PC-3 (cell line): ENCODE measurements around the gene SPON2. TPM values are rescaled to one million over a fixed set of nuclear protein-coding genes. Genes with fewer than 3 reads are reported as not detected.

Experiments used
- ATAC-seq: fragments of 200-7000 bp; cut with Tn5 transposase; 2 replicates; pipeline ENCODE4 v1.9.1; 2020; ENCODE audit warnings: mild to moderate bottlenecking, moderate library complexity
- BruUV-seq: library from RNA; stranded (reverse); fragments of 400-500 nt; replicated peaks from 2 replicates; lab custom pipeline; 2021; lab: Mats Ljungman, UMichigan
- CTCF ChIA-PET: fragments of 300-600 bp; sonication (Branson Sonifier 250); formaldehyde crosslinking; loops from one replicate; lab custom pipeline; 2022; ENCODE audit warnings: antibody characterized with exemption; lab: Charles Lee
- POLR2A ChIA-PET: fragments of 300-600 bp; sonication (Branson Sonifier 250); formaldehyde crosslinking; loops from one replicate; lab custom pipeline; 2022; ENCODE audit warnings: antibody characterized with exemption; ENCODE audit not compliant: unreplicated experiment; lab: Charles Lee
- DNase-seq: peaks from one replicate; pipeline ENCODE4 v3.0.0-alpha.2; 2015
- H2AFZ ChIP-seq: fragments of 300-600 bp; sonication (generic); 2 replicates; pipeline ENCODE4 v1.6.0; 2016; ENCODE audit warnings: antibody characterized with exemption, low read length
- H3F3A ChIP-seq: fragments of 300-600 bp; sonication (generic); one replicate; pipeline ENCODE4 v1.6.0; 2017; ENCODE audit warnings: antibody characterized with exemption, low read length, control low read depth, mild to moderate bottlenecking; ENCODE audit not compliant: unreplicated experiment
- H3K27ac ChIP-seq: fragments of 300-600 bp; sonication (generic); 2 replicates; pipeline ENCODE4 v1.5.1; 2016; ENCODE audit warnings: mild to moderate bottlenecking, low read length
- H3K27me3 ChIP-seq: fragments of 300-600 bp; sonication (generic); 2 replicates; pipeline ENCODE4 v1.6.1; 2016; ENCODE audit warnings: low read length, mixed read lengths
- H3K36me3 ChIP-seq: fragments of 300-600 bp; sonication (generic); 2 replicates; pipeline ENCODE4 v1.6.1; 2016; ENCODE audit warnings: low read depth, mixed run types, low read length, mixed read lengths
- H3K4me1 ChIP-seq: fragments of 300-600 bp; sonication (generic); 2 replicates; pipeline ENCODE4 v1.5.1; 2016; ENCODE audit warnings: low read length; ENCODE audit not compliant: insufficient read depth
- H3K4me2 ChIP-seq: fragments of 300-600 bp; sonication (generic); 2 replicates; pipeline ENCODE4 v1.6.0; 2016; ENCODE audit warnings: low read length
- H3K4me3 ChIP-seq: fragments of 300-600 bp; sonication (generic); 2 replicates; pipeline ENCODE4 v1.5.1; 2016; ENCODE audit warnings: mild to moderate bottlenecking, low read length, mixed read lengths
- H3K79me2 ChIP-seq: fragments of 300-600 bp; sonication (generic); 2 replicates; pipeline ENCODE4 v1.6.1; 2017; ENCODE audit warnings: low read length, mixed read lengths
- H3K9ac ChIP-seq: fragments of 300-600 bp; sonication (generic); 2 replicates; pipeline ENCODE4 v1.6.0; 2016; ENCODE audit warnings: mild to moderate bottlenecking, low read length
- H3K9me2 ChIP-seq: fragments of 300-600 bp; sonication (generic); replicated peaks from 2 replicates; pipeline ENCODE4 v1.6.1; 2016; ENCODE audit warnings: mixed run types, low read length, mixed read lengths
- H3K9me3 ChIP-seq: fragments of 300-600 bp; sonication (generic); 2 replicates; pipeline ENCODE4 v1.6.1; 2016; ENCODE audit warnings: low read length, mixed read lengths
- H4K20me1 ChIP-seq: fragments of 300-600 bp; sonication (generic); 2 replicates; pipeline ENCODE4 v1.6.1; 2016; ENCODE audit warnings: low read length, mixed read lengths
- EZH2 ChIP-seq: fragments of 300-600 bp; sonication (generic); IDR thresholded peaks from one replicate; pipeline ENCODE4 v1.6.1; 2017; ENCODE audit warnings: antibody characterized with exemption, mild to moderate bottlenecking, low read length; ENCODE audit not compliant: unreplicated experiment
- EZH2phosphoT487 ChIP-seq: fragments of 300-600 bp; sonication (generic); IDR thresholded peaks from 2 replicates; pipeline ENCODE4 v1.6.1; 2018; ENCODE audit warnings: mild to moderate bottlenecking, antibody characterized with exemption, low read length, borderline replicate concordance
- intact Hi-C: fragments of 100-400 bp; cut with micrococcal nuclease; formaldehyde crosslinking; loops from 2 replicates; pipeline ENCODE4 v1.9.0; 2023
- total RNA-seq: library from RNA; depleted of rRNA; stranded (reverse); fragments of >200 nt; gene quantifications from 2 replicates; pipeline ENCODE4 v1.2.3, GENCODE V29; 2014
- TF ChIP-seq, protein P1 (sequence below): fragments of 300-600 bp; sonication (generic); conservative IDR thresholded peaks from 2 replicates; pipeline ENCODE4 v1.5.1; 2017; ENCODE audit warnings: antibody characterized with exemption, low read depth, mild to moderate bottlenecking, low read length

SPON2 gene
- total RNA-seq, 1 experiment from 2014 or later = 0.80 TPM

DNA sequence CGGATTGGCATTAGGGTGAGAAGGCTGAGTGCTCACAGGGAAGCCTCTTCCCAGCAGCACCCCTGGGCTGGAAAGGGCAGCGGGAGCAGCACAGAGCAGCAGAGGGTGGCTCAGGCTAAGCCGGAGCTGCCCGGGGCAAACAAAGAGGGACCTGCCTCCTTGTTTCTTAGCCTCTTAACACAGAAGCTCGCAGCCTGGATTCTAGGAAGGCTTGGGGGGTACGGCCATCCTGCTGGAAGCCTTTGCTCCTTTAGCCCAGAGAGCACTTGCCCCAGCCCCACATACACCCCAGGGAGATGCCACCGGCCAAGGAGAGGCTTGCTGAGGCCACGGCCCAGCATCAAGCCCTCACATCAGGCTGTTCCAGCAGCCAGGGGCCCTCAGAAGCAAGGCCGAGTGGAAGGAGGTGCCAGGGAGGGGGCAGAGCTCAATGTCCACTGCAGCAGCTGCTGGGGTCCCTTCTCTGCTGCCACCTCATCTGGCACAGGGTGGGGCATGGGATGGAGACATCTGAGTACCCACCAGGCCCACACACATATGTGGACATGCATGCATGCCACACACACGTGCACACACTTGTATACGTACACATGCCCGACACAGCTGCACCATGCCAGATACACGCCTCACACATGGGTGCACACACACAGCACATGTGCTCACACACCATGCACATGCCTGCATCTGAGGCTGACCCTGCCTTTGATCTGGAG lies 20.3 kb upstream of the SPON2 start:
- ATAC-seq = peak; percentile 85
- CTCF ChIA-PET = no interaction called here
- no peaks in the 10 kb centered on the region for H3F3A ChIP-seq
- peak overlapping the region; percentile 46; the same call in 1 of the 2 replicates for H2AFZ ChIP-seq
- BruUV-seq = no TSS peak
- peak overlapping the region; percentile 38 for H3K27ac ChIP-seq
- no peak for TF ChIP-seq EZH2phosphoT487
- TF ChIP-seq EZH2 = no peak
- TF ChIP-seq, protein P1, sequence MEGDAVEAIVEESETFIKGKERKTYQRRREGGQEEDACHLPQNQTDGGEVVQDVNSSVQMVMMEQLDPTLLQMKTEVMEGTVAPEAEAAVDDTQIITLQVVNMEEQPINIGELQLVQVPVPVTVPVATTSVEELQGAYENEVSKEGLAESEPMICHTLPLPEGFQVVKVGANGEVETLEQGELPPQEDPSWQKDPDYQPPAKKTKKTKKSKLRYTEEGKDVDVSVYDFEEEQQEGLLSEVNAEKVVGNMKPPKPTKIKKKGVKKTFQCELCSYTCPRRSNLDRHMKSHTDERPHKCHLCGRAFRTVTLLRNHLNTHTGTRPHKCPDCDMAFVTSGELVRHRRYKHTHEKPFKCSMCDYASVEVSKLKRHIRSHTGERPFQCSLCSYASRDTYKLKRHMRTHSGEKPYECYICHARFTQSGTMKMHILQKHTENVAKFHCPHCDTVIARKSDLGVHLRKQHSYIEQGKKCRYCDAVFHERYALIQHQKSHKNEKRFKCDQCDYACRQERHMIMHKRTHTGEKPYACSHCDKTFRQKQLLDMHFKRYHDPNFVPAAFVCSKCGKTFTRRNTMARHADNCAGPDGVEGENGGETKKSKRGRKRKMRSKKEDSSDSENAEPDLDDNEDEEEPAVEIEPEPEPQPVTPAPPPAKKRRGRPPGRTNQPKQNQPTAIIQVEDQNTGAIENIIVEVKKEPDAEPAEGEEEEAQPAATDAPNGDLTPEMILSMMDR = no peak
- no peaks in the 10 kb centered on the region for H3K9me3 ChIP-seq
- POLR2A ChIA-PET = no interaction called here
- no peaks in the 10 kb centered on the region for H3K9me2 ChIP-seq
- H4K20me1 ChIP-seq = no peaks in the 10 kb centered on the region
- peaks cover 15% of the 10 kb centered on the region for H3K4me1 ChIP-seq
- DNase-seq = no peak
- H3K4me3 ChIP-seq = 0 out of 2 replicates have a peak overlapping the region, but pooled peaks have one; percentile 23
- H3K27me3 ChIP-seq = no peaks in the 10 kb centered on the region
- no peaks in the 10 kb centered on the region for H3K36me3 ChIP-seq
- intact Hi-C loops = no loop called here
- H3K4me2 ChIP-seq = peak overlapping the region; percentile 54
- no peaks in the 10 kb centered on the region for H3K79me2 ChIP-seq
- H3K9ac ChIP-seq = no peak overlapping the region

DNA sequence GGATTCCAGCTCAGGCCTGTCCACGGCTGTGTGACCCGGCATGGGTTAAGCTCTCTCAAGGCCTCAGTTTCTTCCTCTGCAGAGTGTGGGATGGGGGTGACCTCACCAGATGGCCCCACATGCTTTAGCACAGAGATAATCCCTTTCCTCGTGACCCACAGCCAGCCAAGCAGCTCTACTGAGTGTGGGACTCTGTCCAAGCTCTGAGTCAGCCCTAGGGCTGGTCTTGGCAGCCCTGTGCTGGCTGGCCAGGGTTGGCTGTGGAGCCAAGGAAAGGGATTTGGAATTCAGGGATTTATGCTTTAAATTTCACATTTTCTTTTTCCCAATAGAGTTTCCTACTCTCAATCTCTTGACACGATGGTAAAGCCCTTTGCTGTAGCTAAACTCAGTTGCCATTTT lies 19.7 kb upstream of the SPON2 start:
- H3K9me3 ChIP-seq = no peaks in the 10 kb centered on the region
- H3K36me3 ChIP-seq = no peaks in the 10 kb centered on the region
- H3K9me2 ChIP-seq = no peaks in the 10 kb centered on the region
- TF ChIP-seq, protein P1 = no peak
- no peak for TF ChIP-seq EZH2
- TF ChIP-seq EZH2phosphoT487 = no peak
- no peaks in the 10 kb centered on the region for H3K27me3 ChIP-seq
- H3K4me1 ChIP-seq = peaks cover 15% of the 10 kb centered on the region
- CTCF ChIA-PET = no interaction called here
- BruUV-seq = no TSS peak
- peak; percentile 98 for ATAC-seq
- no peak overlapping the region for H3K9ac ChIP-seq
- intact Hi-C loops = no loop called here
- H3K79me2 ChIP-seq = no peaks in the 10 kb centered on the region
- no peaks in the 10 kb centered on the region for H4K20me1 ChIP-seq
- H3K4me3 ChIP-seq = 0 out of 2 replicates have a peak overlapping the region, but pooled peaks have one; percentile 23
- POLR2A ChIA-PET = no interaction called here
- peak overlapping the region; percentile 46; the same call in 1 of the 2 replicates for H2AFZ ChIP-seq
- DNase-seq = peak; percentile 87
- H3F3A ChIP-seq = no peaks in the 10 kb centered on the region
- peak overlapping the region; percentile 38 for H3K27ac ChIP-seq
- peak overlapping the region; percentile 54 for H3K4me2 ChIP-seq

DNA sequence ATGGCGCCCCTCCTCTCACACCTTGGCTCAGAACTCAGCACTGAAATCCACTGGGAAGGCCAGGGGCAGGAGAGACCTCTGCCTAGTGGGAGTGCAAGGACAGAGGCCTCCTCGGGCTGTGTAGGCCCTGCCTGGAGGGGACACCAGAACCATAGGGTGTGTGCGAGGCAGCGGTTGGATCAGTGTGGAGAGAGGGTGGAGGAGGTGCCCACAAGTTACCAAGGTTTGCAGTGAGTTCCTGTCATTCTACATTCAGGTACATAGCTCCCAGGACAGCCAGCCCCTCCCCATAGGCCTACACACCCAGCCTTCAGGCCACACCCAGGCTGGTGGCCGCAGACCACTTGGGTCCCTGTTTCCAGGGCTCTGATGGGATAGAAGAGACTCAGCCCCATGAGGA lies 19.2 kb upstream of the SPON2 start:
- no peak overlapping the region; the same call in 1 of the 2 replicates for H3K4me2 ChIP-seq
- no peaks in the 10 kb centered on the region for H4K20me1 ChIP-seq
- ChIA-PET POLR2A (no interaction called here), CTCF (no interaction called here)
- ATAC-seq = peak; percentile 10; the same call in 1 of the 2 replicates
- H3K27ac ChIP-seq = no peak overlapping the region
- DNase-seq = no peak
- H3K9me2 ChIP-seq = no peaks in the 10 kb centered on the region
- H3K9ac ChIP-seq = no peak overlapping the region
- H2AFZ ChIP-seq = no peak overlapping the region
- TF ChIP-seq EZH2phosphoT487 (no peak), EZH2 (no peak)
- TF ChIP-seq, protein P1 = no peak
- H3K27me3 ChIP-seq = no peaks in the 10 kb centered on the region
- no peaks in the 10 kb centered on the region for H3K9me3 ChIP-seq
- no TSS peak for BruUV-seq
- no peaks in the 10 kb centered on the region for H3K36me3 ChIP-seq
- no peak overlapping the region for H3K4me3 ChIP-seq
- H3K4me1 ChIP-seq = peaks cover 15% of the 10 kb centered on the region
- no peaks in the 10 kb centered on the region for H3F3A ChIP-seq
- H3K79me2 ChIP-seq = no peaks in the 10 kb centered on the region
- intact Hi-C loops = no loop called here
